Measurements from ENCODE around the gene WDR1. TPM values are rescaled to one million over a fixed set of nuclear protein-coding genes. Genes with fewer than 3 reads are reported as not detected.

Gene WDR1
- total and polyA plus RNA-seq, 2 donors (not counting 1 experiment from before 2014, with no cell fraction given), result 331 to 751 TPM

DNA sequence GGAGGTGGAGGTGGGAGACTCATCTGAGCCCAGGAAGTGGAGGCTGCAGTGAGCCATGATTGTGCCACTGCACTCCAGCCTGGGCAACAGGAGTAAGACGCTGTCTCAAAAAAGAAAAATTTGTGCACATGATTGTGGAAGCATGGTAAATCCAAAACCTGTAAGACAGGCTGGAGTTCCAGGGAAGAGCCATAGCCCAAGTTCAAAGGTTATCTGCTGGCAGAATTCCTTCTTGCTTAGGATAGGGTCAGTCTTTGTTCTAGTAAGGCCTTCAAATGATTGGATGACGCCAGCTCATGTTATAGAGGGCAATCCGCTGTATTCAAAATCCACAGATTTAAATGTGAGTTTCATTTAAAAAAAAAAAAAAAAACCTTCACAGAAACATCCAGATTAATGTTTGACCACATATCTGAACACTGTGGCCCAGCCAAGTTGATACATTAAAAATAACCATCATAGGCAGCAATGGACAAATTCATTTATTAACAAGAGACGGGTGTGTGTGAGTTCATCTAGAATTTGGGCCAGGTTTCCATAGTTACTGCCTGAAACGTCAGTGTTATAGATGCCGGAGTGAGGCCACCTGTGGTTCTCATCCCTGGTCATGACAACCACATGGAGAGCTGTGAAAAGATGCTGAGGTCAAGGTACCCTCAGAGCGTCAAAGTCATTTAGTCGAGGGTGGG is 60.1 kb downstream of the WDR1 start:
- H3K4me1 ChIP-seq (ENCODE audit: control insufficient read depth, extremely low read depth, insufficient read depth, low read length), result no peaks in the 10 kb centered on the region
- no peak for TF ChIP-seq EZH2 (IDR thresholded peaks at IDR 0.05; ENCODE audit: low read length, missing control alignments)
- TF ChIP-seq, protein P1, sequence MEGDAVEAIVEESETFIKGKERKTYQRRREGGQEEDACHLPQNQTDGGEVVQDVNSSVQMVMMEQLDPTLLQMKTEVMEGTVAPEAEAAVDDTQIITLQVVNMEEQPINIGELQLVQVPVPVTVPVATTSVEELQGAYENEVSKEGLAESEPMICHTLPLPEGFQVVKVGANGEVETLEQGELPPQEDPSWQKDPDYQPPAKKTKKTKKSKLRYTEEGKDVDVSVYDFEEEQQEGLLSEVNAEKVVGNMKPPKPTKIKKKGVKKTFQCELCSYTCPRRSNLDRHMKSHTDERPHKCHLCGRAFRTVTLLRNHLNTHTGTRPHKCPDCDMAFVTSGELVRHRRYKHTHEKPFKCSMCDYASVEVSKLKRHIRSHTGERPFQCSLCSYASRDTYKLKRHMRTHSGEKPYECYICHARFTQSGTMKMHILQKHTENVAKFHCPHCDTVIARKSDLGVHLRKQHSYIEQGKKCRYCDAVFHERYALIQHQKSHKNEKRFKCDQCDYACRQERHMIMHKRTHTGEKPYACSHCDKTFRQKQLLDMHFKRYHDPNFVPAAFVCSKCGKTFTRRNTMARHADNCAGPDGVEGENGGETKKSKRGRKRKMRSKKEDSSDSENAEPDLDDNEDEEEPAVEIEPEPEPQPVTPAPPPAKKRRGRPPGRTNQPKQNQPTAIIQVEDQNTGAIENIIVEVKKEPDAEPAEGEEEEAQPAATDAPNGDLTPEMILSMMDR (conservative IDR thresholded peaks at IDR 0.05 in 1 of 2, IDR thresholded peaks at IDR 0.05 in 1 of 2; ENCODE audit: low read depth in 1 of 2, low read length in 2 of 2), result no peak
- H3K79me2 ChIP-seq (ENCODE audit: control insufficient read depth, insufficient read depth, low read length), result no peaks in the 10 kb centered on the region
- no peak overlapping the region for H3K4me2 ChIP-seq (ENCODE audit: extremely low read depth, insufficient read depth, low read length)
- no peaks in the 10 kb centered on the region for H3K9me3 ChIP-seq (ENCODE audit: control insufficient read depth, insufficient read depth, low read depth, low read length)
- H3K27ac ChIP-seq (ENCODE audit: insufficient read depth, low read length), result no peak overlapping the region
- H3K27me3 ChIP-seq (ENCODE audit: control insufficient read depth, insufficient read depth, low read length), result no peaks in the 10 kb centered on the region
- no peaks in the 10 kb centered on the region for H3K36me3 ChIP-seq (ENCODE audit: control insufficient read depth, insufficient read depth, low read length)
- no peak overlapping the region for H2AFZ ChIP-seq (ENCODE audit: low read length)
- H3K9ac ChIP-seq (ENCODE audit: insufficient read depth, low read length), result no peak overlapping the region
- DNase-seq (ENCODE audit: low read depth in 2 of 2), result peak in 1 of 2 donors; percentile 47
- no peaks in the 10 kb centered on the region for H4K20me1 ChIP-seq (ENCODE audit: control insufficient read depth, extremely low read depth, insufficient read depth, low read length)
- no peak overlapping the region for H3K4me3 ChIP-seq (replicated peaks in 1 of 4; ENCODE audit: control extremely low read depth in 1 of 4, insufficient read depth in 1 of 4, low read depth in 3 of 4, low read length in 4 of 4)

DNA sequence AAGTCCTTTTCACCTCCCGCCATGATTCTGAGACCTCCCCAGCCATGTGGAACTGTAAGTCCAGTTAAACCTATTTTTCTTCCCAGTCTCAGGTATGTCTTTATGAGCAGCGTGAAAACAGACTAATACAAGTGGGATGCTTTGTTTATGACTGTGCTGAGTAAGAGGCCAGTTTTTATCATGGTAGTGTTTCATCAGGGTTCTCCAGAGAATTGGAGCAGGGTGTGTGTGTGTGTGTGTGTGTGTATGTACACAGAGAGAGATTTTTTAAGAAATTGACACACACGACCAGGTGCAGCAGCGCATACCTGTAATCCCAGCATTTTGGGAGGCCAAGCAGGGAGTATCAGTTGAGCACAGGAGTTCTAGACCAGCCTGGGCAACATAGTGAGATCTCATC is 60.7 kb downstream of the WDR1 start:
- no peak overlapping the region for H3K9ac ChIP-seq (ENCODE audit: insufficient read depth, low read length)
- TF ChIP-seq, protein P1 (conservative IDR thresholded peaks at IDR 0.05 in 1 of 2, IDR thresholded peaks at IDR 0.05 in 1 of 2; ENCODE audit: low read depth in 1 of 2, low read length in 2 of 2), result no peak
- no peak for TF ChIP-seq EZH2 (IDR thresholded peaks at IDR 0.05; ENCODE audit: low read length, missing control alignments)
- no peaks in the 10 kb centered on the region for H3K36me3 ChIP-seq (ENCODE audit: control insufficient read depth, insufficient read depth, low read length)
- no peaks in the 10 kb centered on the region for H3K27me3 ChIP-seq (ENCODE audit: control insufficient read depth, insufficient read depth, low read length)
- no peaks in the 10 kb centered on the region for H3K9me3 ChIP-seq (ENCODE audit: control insufficient read depth, insufficient read depth, low read depth, low read length)
- no peaks in the 10 kb centered on the region for H4K20me1 ChIP-seq (ENCODE audit: control insufficient read depth, extremely low read depth, insufficient read depth, low read length)
- no peaks in the 10 kb centered on the region for H3K79me2 ChIP-seq (ENCODE audit: control insufficient read depth, insufficient read depth, low read length)
- no peak overlapping the region for H3K4me3 ChIP-seq (replicated peaks in 1 of 4; ENCODE audit: control extremely low read depth in 1 of 4, insufficient read depth in 1 of 4, low read depth in 3 of 4, low read length in 4 of 4)
- no peak overlapping the region for H3K4me2 ChIP-seq (ENCODE audit: extremely low read depth, insufficient read depth, low read length)
- no peak overlapping the region for H3K27ac ChIP-seq (ENCODE audit: insufficient read depth, low read length)
- DNase-seq (ENCODE audit: low read depth in 2 of 2), result peak in 1 of 2 donors; percentile 17
- H2AFZ ChIP-seq (ENCODE audit: low read length), result no peak overlapping the region
- H3K4me1 ChIP-seq (ENCODE audit: control insufficient read depth, extremely low read depth, insufficient read depth, low read length), result no peaks in the 10 kb centered on the region

DNA sequence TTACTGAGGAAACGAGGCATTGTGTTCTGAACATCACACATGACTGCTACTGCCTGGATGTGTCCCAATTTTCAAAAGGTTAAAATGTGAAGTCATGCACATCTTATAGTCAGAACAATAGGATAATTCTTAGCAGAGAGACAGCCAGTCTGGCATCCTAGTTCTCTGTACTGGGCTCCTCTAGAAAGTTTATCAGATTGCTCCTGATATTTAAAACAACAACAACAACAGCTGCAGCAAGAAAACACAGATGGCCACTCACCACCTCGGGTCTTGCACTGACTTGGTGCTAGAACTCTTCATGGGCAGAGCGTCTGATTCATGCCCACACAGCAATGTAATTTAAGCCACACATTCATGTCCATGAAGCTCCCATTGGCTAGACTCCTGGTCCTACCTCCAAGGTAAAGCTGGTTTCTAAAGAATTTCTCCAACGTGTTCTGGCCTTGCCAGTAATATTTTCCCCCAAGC is 62.0 kb downstream of the WDR1 start:
- H3K36me3 ChIP-seq (ENCODE audit: control insufficient read depth, insufficient read depth, low read length), result no peaks in the 10 kb centered on the region
- no peaks in the 10 kb centered on the region for H3K4me1 ChIP-seq (ENCODE audit: control insufficient read depth, extremely low read depth, insufficient read depth, low read length)
- no peaks in the 10 kb centered on the region for H3K9me3 ChIP-seq (ENCODE audit: control insufficient read depth, insufficient read depth, low read depth, low read length)
- no peaks in the 10 kb centered on the region for H3K79me2 ChIP-seq (ENCODE audit: control insufficient read depth, insufficient read depth, low read length)
- no peak overlapping the region for H3K9ac ChIP-seq (ENCODE audit: insufficient read depth, low read length)
- no peak overlapping the region for H2AFZ ChIP-seq (ENCODE audit: low read length)
- no peak for TF ChIP-seq EZH2 (IDR thresholded peaks at IDR 0.05; ENCODE audit: low read length, missing control alignments)
- peak in 1 of 2 donors; percentile 20 for DNase-seq (ENCODE audit: low read depth in 2 of 2)
- H4K20me1 ChIP-seq (ENCODE audit: control insufficient read depth, extremely low read depth, insufficient read depth, low read length), result no peaks in the 10 kb centered on the region
- no peak overlapping the region for H3K4me3 ChIP-seq (replicated peaks in 1 of 4; ENCODE audit: control extremely low read depth in 1 of 4, insufficient read depth in 1 of 4, low read depth in 3 of 4, low read length in 4 of 4)
- H3K27me3 ChIP-seq (ENCODE audit: control insufficient read depth, insufficient read depth, low read length), result no peaks in the 10 kb centered on the region
- no peak overlapping the region for H3K4me2 ChIP-seq (ENCODE audit: extremely low read depth, insufficient read depth, low read length)
- H3K27ac ChIP-seq (ENCODE audit: insufficient read depth, low read length), result no peak overlapping the region
